PC-3 (cell line): ENCODE measurements around the gene CCDC112.

Experiments
- EZH2 ChIP-seq: fragments of 300-600 bp; sonication (generic); IDR thresholded peaks from one replicate; pipeline ENCODE4 v1.6.1; 2017; ENCODE audit warnings: antibody characterized with exemption, mild to moderate bottlenecking, low read length; ENCODE audit not compliant: unreplicated experiment
- TF ChIP-seq, protein P1 (sequence below): fragments of 300-600 bp; sonication (generic); conservative IDR thresholded peaks from 2 replicates; pipeline ENCODE4 v1.5.1; 2017; ENCODE audit warnings: antibody characterized with exemption, low read depth, mild to moderate bottlenecking, low read length

DNA sequence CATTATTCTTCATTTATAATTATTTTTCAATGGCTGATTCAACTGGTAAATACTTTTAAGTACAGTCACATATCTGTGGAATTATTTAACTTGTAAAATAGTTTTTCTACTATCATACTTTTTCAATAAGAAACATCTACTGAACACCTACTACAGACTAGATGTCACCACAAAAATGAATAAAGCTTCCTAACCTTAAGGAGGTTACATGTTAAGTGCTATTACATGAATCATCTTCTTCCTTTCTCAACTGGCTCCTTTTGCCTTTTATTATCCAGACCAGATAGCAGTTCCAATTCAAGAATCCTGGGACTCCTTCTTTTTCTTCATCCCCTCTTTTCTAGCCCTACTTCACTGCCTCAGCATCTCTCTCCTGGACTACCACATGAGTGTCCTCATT, 38.5 kb downstream of the CCDC112 start:
- TF ChIP-seq EZH2, result no peak
- TF ChIP-seq, protein P1, sequence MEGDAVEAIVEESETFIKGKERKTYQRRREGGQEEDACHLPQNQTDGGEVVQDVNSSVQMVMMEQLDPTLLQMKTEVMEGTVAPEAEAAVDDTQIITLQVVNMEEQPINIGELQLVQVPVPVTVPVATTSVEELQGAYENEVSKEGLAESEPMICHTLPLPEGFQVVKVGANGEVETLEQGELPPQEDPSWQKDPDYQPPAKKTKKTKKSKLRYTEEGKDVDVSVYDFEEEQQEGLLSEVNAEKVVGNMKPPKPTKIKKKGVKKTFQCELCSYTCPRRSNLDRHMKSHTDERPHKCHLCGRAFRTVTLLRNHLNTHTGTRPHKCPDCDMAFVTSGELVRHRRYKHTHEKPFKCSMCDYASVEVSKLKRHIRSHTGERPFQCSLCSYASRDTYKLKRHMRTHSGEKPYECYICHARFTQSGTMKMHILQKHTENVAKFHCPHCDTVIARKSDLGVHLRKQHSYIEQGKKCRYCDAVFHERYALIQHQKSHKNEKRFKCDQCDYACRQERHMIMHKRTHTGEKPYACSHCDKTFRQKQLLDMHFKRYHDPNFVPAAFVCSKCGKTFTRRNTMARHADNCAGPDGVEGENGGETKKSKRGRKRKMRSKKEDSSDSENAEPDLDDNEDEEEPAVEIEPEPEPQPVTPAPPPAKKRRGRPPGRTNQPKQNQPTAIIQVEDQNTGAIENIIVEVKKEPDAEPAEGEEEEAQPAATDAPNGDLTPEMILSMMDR, result no peak
